OCI-M2 (cell line): ENCODE measurements around the gene HBP1.
"Not testable (repeated sequence)": the region's sequence is repeated elsewhere in the genome, so short reads cannot be mapped to it uniquely, and the experiment has no call there.

ENCODE experiments used
- DNase-seq: peaks from one replicate; lab custom pipeline; 2025; ENCODE audit not compliant: unreplicated experiment; lab: John Stamatoyannopoulos, UW

HBP1 gene

GRCh38 chr7:107181172-107181571 is 12.4 kb downstream of the HBP1 start:
- DNase-seq = no peak

GRCh38 chr7:107185716-107186115 is 16.9 kb downstream of the HBP1 start:
- no peak for DNase-seq

- no peak for DNase-seq
These were observed 17.4 kb downstream of the HBP1 start for GRCh38 chr7:107186240-107186639.

DNA sequence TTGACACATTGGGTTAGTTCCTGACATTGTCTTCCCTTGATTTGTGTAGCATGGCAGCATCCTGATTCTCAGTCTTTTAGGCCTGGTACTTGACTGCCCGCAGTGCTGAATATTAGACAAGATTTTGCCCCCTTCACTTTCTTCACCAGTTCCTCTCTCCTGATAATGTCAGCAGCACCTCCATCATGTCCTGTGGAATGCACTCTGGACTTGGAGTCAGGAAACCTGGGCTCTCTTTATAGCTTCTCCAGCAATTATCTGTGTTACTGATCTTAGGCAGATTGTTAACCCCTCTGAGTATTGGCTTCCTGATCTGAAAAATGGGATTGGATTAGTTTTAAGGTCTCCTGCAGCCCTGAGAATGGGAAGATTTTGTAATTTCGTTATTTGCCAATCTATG is 19.0 kb downstream of the HBP1 start:
- DNase-seq = no peak

DNA sequence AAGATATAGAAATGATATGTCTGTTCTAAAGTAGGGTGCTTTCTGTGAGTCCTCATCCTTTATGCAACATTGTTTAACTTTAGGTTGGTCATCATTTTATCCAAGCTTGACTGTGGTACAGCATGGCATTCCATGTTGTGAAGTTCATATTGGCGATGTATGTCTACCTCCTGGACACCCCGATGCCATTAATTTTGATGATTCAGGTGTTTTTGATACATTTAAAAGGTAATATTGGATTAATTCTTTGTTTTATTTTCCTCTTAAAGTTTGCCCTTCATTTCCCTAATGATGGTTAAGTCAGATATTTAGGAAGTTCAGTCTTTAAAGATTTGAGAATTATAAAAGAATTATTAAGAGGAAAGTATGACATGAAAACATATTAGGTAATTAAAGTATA is 21.3 kb downstream of the HBP1 start:
- no peak for DNase-seq

GRCh38 chr7:107194052-107194451 is 25.2 kb downstream of the HBP1 start:
- DNase-seq = no peak

DNA sequence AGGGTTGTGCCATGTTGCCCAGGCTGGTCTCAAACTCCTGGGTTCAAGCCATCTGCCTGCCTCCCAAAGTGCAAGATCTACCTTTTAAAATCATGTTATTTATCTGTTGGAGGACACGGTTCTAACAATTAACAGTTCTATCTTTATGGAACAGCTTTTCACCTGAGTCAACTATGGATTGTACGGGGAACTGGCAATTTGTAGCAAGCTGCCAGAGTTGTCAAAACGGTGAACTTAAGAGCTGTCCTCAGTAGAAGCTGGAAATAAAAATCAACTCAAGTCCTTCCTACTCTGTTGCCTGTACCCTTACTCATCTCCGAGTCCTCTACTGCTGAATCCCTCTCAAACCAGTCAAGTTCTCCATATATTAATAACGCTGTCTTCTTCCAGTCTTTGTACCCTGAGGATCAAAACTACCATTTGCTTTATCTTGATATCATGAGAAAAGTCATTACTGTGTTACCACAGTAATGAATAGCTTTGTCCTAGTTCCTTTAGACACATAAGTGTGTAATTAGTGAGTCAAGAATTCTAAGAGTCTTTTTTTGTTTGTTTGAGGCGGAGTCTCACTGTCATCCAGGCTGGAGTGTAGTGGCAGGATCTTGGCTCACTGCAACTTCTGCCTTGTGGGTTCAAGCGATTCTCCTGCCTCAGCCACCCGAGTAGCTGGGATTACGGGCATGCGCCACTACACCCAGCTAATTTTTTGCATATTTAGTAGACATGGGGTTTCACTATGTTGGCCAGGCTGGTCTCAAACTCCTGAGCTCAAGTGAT is 28.2 kb downstream of the HBP1 start:
- no peak for DNase-seq

- DNase-seq = no peak
These were observed 33.1 kb downstream of the HBP1 start for GRCh38 chr7:107201795-107202450.

DNA sequence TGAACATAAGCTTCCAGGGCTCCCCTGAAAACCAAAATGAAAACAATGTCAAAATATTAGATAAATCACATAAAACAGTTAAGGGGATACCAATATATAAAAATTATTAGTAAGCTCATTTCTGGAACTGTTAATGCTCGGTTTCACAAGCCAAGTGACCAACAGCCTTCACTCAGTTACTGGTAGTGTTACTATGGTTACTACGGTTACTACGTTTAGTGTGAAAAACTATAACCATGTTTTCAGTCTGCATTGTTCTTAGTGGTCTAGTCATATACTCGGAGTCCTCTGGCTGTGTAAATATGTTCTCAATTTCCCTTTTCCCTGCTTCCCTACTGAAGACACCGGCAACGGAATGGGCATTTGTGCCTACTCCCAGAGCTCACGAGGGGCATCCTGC is 34.8 kb downstream of the HBP1 start:
- DNase-seq = no peak

- no peak for DNase-seq
These were observed 37.3 kb downstream of the HBP1 start for GRCh38 chr7:107206136-107206535.

DNA sequence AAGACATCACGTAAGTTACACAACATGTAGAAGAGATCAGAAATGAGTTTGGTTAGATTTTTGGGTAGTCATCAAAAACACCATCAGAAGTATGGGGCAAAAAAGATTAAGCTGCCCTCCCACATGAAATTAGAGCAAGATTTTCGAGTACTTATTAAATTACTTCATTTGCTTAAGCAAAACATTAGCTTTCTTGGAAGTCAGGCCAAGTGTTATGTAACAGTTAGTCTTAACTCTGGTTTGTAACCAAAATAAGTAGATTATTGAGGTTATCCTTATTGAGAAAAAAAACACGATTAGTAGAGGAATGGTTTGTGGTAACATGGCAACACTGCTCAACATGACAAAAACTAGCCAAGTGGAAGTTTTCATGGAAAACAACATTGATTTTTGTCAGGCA is 37.9 kb downstream of the HBP1 start:
- DNase-seq = no peak

DNA sequence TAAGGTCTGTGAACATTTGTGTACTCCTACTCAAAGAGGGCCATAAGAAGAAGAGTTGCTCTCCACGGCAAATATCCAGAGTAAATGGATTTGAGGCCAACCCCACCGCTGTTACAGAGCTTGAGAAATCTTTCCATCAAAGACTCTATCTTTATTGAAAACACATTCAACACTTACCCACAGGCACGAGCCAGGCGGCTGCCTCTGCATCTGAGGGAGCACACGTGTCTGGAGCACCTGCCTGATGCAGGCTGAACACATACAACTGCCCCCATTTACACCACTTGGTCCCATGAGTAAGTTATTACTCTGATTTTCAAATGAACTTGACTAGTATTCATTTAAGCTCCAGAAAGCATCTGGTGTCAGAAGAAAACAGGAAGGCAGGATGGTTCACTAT is 38.7 kb downstream of the HBP1 start:
- no peak for DNase-seq

DNA sequence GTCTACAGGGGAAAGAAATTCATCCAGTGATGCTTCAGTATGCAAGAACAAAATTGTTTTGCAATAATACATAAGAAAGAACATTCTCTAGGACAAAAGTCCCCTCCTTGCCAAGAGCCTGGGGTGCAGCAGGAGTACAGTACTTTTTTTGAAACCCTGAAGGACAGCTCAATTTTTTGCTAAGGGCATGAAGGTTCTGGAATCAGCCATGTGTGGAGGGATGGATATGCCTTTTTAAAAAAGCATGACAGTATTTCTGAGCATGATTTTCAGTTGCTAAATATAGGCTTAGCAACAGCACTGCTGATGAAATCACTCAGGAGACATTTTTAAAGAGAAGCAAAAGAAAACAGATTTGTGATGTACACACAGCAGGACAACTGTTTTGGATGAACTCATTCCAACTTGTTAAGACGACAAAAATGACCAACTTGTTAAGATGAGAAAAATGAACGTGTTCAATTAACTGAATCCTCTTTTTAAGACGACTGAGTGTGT is 39.3 kb downstream of the HBP1 start:
- no peak for DNase-seq

DNA sequence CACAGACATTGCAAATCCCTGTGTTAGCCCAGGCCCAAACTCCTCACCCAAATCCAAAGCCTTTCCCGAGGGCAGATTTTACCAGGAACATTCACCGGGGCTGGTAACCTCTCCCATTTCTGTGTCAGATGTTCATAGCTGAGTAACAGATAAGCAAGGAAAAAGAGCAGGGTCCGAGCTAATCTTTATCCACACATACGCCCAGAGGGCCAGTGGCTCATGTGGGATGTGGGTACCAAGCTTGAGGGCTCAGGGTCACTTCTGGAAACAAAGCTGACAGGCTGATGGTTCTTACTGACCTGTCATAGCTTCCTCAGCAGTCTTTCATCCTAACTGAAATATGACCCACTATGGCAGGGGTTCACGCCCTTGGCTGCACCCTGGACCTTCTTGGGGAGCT is 39.8 kb downstream of the HBP1 start:
- no peak for DNase-seq

GRCh38 chr7:107209565-107209964 is 40.8 kb downstream of the HBP1 start:
- no peak for DNase-seq

GRCh38 chr7:107210400-107210799 is 41.6 kb downstream of the HBP1 start:
- no peak for DNase-seq

GRCh38 chr7:107212725-107213124 is 43.9 kb downstream of the HBP1 start:
- no peak for DNase-seq

DNA sequence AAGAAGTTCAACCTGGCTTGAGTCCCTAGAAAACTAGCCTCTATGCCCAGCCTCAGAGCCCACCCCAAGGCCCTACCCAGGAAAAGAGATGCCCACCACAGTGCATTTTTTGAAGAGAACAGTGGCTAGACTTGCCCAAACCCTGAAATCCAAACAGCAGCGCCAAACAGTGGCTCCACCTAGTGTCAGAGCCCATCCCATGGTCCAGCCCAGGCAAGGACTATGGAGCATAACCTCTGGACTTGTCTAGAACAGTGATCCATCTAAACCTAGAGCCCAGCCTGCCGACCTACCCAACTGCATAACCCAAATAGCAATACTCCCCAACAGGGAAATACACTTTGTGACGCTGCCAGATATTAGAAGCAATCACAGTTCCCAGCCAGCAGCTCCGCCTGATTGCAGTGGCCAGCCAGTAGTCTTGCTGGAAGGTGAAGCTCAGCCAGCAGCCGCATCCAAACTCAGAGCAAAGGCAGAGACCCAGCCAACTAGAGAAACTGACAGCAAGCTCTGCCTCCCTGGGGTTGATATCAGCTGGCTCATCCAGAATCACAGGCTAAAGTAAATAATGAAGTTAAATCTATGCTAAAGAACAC is 44.5 kb downstream of the HBP1 start:
- DNase-seq = no peak

DNA sequence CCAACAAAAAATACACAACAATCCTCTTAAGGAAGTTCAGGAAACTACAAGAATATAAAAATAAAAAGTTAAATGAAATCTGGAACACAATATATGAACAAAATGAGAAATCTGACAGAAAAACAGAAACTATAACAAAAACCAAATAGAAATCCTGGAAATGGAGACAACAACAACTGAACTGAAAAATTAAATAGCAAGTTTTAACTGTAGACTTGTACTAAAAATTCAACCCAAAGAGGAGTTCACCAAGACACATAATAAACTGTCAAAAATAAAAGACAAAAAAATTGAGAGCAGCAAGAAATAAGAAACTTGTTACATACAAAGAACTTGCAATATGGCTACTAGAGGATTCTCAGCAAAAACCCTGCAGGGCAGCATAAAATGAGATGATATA is 45.1 kb downstream of the HBP1 start:
- no peak for DNase-seq

DNA sequence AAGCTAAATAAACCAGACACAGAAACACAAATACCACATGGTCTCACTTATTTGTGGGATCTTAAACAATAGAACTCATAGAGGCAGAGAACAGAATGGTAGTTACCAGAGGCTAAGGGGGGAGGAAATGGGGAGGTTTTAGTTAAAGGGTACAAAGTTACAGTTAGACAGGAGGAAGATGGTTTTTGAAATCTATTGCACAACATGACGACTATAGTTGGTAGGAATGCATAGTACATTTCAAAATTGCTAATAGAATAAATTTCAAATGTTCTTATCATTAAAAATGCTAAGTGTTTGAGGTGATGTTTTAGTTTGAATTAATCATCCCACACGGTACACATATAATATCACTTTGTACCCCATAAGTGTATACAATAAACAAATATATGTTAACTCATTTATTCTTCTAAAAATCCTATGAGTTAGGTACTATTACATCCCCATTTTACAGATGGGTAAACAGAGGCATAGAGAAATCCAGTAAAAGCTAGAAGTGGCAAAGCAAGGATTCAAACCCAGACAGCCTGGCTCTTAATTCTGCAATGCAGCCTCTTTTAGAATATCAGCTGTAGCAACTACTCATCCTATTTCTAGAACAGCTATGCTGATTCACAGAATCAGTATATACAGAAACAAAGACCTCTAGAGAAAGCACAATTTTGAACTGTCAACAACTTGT is 50.9 kb downstream of the HBP1 start:
- DNase-seq = no peak

GRCh38 chr7:107220356-107220755 is 51.6 kb downstream of the HBP1 start:
- DNase-seq = no peak

DNA sequence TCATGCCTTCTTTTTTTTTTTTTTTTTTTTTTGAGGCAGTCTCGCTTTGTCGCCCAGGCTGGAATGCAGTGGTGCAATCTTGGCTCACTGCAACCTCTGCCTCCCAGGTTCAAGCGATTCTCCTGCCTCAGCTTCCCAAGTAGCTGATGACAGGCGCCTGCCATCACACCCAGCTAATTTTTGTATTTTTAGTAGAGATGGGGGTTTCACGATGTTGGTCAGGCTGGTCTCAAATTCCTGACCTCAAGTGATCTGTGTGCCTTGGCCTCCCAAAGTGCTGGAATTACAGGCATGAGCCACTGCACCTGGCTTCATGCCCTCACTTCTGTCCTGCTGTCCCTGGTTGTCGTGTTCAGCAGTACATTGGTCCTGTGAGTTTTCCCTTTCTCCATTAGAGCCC is 52.0 kb downstream of the HBP1 start:
- DNase-seq = not testable (repeated sequence)
